Erythroblast (primary cell): ENCODE measurements around the gene MAP1LC3A.

Source experiments
- GATA1 ChIP-seq: IDR thresholded peaks from 2 replicates; pipeline ENCODE4 v1.6.1; 2011; ENCODE audit warnings: low read depth, mild to moderate bottlenecking, control low read depth, low read length, moderate library complexity
- POLR2A ChIP-seq: IDR thresholded peaks from 2 replicates; pipeline ENCODE4 v1.6.1; 2011; ENCODE audit warnings: mild to moderate bottlenecking, low read length

- no peak for TF ChIP-seq POLR2A
- TF ChIP-seq GATA1: no peak
These were observed 20.0 kb downstream of the MAP1LC3A start for GRCh38 chr20:34578521-34578920.
